A673 (cell line): ENCODE results near the gene SLC10A3. TPM values are rescaled to one million over a fixed set of nuclear protein-coding genes. Genes with fewer than 3 reads are reported as not detected.
A peak's percentile ranks its signal among the peaks of the same experiment; 100 is the strongest.

Experiments
- Bru-seq: library from RNA; stranded (reverse); fragments of 400-500 nt; gene quantifications from one replicate; lab custom pipeline; 2021; lab: Mats Ljungman, UMichigan
- BruChase-seq, 2 experiments: library from RNA; stranded (reverse); fragments of 400-500 nt; gene quantifications; one replicate each; lab custom pipeline; 2021; lab: Mats Ljungman, UMichigan
- BruUV-seq: library from RNA; stranded (reverse); fragments of 400-500 nt; replicated peaks from 2 replicates; lab custom pipeline; 2021; lab: Mats Ljungman, UMichigan
- CTCF ChIA-PET: fragments of 300-600 bp; sonication (Branson Sonifier 250); formaldehyde crosslinking; loops from one replicate; lab custom pipeline; 2022; ENCODE audit warnings: antibody characterized with exemption; lab: Charles Lee
- POLR2A ChIA-PET: fragments of 300-600 bp; sonication (Branson Sonifier 250); formaldehyde crosslinking; loops from one replicate; lab custom pipeline; 2022; ENCODE audit warnings: antibody characterized with exemption; ENCODE audit not compliant: low non-redundant PET; lab: Charles Lee
- DNase-seq: peaks from one replicate; pipeline ENCODE4 v3.0.0-alpha.2; 2015; ENCODE audit warnings: low spot score
- H3K27ac ChIP-seq: fragments of 200-600 bp; sonication (generic); 2 replicates; pipeline ENCODE4 v1.5.1; 2016; ENCODE audit warnings: mixed run types, low read depth, mild to moderate bottlenecking, mixed read lengths, antibody characterized with exemption, low read length; ENCODE audit not compliant: poor library complexity, severe bottlenecking
- H3K27me3 ChIP-seq: fragments of 200-600 bp; sonication (generic); replicated peaks from 2 replicates; pipeline ENCODE4 v1.6.1; 2017; ENCODE audit warnings: mixed run types, low read depth, mild to moderate bottlenecking, mixed read lengths, antibody characterized with exemption, low read length; ENCODE audit not compliant: insufficient read depth, poor library complexity
- H3K36me3 ChIP-seq: fragments of 200-600 bp; sonication (generic); 2 replicates; pipeline ENCODE4 v1.6.1; 2016; ENCODE audit warnings: mixed run types, mild to moderate bottlenecking, mixed read lengths, antibody characterized with exemption, low read length; ENCODE audit not compliant: insufficient read depth, poor library complexity, severe bottlenecking
- H3K4me1 ChIP-seq: fragments of 200-600 bp; sonication (generic); 2 replicates; pipeline ENCODE4 v1.6.1; 2017; ENCODE audit warnings: mixed run types, mild to moderate bottlenecking, mixed read lengths, antibody characterized with exemption, low read length; ENCODE audit not compliant: insufficient read depth, poor library complexity, severe bottlenecking
- H3K4me3 ChIP-seq: fragments of 200-600 bp; sonication (generic); 2 replicates; pipeline ENCODE4 v1.5.1; 2016; ENCODE audit warnings: low read depth, mixed run types, mild to moderate bottlenecking, mixed read lengths, low read length; ENCODE audit not compliant: poor library complexity, severe bottlenecking
- H3K9me3 ChIP-seq: fragments of 200-600 bp; sonication (generic); 2 replicates; pipeline ENCODE4 v1.6.1; 2016; ENCODE audit warnings: mixed run types, low read depth, mild to moderate bottlenecking, mixed read lengths, antibody characterized with exemption, low read length; ENCODE audit not compliant: poor library complexity, severe bottlenecking
- EZH2 ChIP-seq: fragments of 200-600 bp; sonication (generic); IDR thresholded peaks from 2 replicates; pipeline ENCODE4 v1.6.1; 2017; ENCODE audit warnings: borderline replicate concordance, low read depth, mild to moderate bottlenecking, mixed read lengths, antibody characterized with exemption, low read length; ENCODE audit not compliant: poor library complexity, severe bottlenecking
- intact Hi-C: fragments of 100-400 bp; cut with micrococcal nuclease; formaldehyde crosslinking; loops from one replicate; pipeline ENCODE4 v1.10.0; 2022; ENCODE audit not compliant: unreplicated experiment
- long read RNA-seq: library from polyadenylated mRNA; stranded (forward); transcript quantifications from one replicate; pipeline ENCODE4 v2.0.0, GENCODE V29; 2022
- total RNA-seq: library from RNA; stranded (reverse); gene quantifications from 2 replicates; pipeline ENCODE4 v1.2.3, GENCODE V29; 2021
- TF ChIP-seq, protein P1 (sequence below): fragments of 300-800, 200-600 bp; sonication (generic); conservative IDR thresholded peaks from 2 replicates; pipeline ENCODE4 v1.5.1; 2017; ENCODE audit warnings: low read depth, mild to moderate bottlenecking, antibody characterized with exemption, low read length, moderate library complexity, mixed read lengths

SLC10A3 gene, protein sequence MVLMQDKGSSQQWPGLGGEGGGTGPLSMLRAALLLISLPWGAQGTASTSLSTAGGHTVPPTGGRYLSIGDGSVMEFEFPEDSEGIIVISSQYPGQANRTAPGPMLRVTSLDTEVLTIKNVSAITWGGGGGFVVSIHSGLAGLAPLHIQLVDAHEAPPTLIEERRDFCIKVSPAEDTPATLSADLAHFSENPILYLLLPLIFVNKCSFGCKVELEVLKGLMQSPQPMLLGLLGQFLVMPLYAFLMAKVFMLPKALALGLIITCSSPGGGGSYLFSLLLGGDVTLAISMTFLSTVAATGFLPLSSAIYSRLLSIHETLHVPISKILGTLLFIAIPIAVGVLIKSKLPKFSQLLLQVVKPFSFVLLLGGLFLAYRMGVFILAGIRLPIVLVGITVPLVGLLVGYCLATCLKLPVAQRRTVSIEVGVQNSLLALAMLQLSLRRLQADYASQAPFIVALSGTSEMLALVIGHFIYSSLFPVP
- total RNA-seq: 8.1 and 9.7 TPM in 2 replicates
- Bru-seq, nascent RNA: percentile 35 among the genes with signal in this experiment
- percentile 40 among the genes with signal in this experiment for BruChase-seq, experiment 1, labeled RNA remaining after a 2-hour chase
- percentile 52 among the genes with signal in this experiment for BruChase-seq, experiment 2, labeled RNA remaining after a 6-hour chase
- long read RNA-seq, transcript SLC10A3-202 (4 exons, 1,763 nt): minor isoform, 5 of 30 reads
- long read RNA-seq, transcript SLC10A3-201 (2 exons, 2,161 nt): major isoform, 14 of 30 reads
- long read RNA-seq, partial matches to known transcripts: 5 of 30 reads
- long read RNA-seq, other reads (novel, unspliced or antisense): 5 of 30 reads

GRCh38 chrX:154490414-154491083 is at the start of gene SLC10A3:
SLC10A3 (minus strand) TSS chrX:154490629; CDS start chrX:154488940, 1,689 bp downstream.
- no peaks in the 10 kb centered on the region for H3K9me3 ChIP-seq
- BruUV-seq: no TSS peak
- H3K4me1 ChIP-seq: peaks cover 3% of the 10 kb centered on the region
- H3K27me3 ChIP-seq: no peaks in the 10 kb centered on the region
- ChIA-PET CTCF (no interaction called here), POLR2A (no interaction called here)
- intact Hi-C loops: no loop called here
- peak; percentile 94 for DNase-seq
- TF ChIP-seq EZH2: no peak
- TF ChIP-seq, protein P1, sequence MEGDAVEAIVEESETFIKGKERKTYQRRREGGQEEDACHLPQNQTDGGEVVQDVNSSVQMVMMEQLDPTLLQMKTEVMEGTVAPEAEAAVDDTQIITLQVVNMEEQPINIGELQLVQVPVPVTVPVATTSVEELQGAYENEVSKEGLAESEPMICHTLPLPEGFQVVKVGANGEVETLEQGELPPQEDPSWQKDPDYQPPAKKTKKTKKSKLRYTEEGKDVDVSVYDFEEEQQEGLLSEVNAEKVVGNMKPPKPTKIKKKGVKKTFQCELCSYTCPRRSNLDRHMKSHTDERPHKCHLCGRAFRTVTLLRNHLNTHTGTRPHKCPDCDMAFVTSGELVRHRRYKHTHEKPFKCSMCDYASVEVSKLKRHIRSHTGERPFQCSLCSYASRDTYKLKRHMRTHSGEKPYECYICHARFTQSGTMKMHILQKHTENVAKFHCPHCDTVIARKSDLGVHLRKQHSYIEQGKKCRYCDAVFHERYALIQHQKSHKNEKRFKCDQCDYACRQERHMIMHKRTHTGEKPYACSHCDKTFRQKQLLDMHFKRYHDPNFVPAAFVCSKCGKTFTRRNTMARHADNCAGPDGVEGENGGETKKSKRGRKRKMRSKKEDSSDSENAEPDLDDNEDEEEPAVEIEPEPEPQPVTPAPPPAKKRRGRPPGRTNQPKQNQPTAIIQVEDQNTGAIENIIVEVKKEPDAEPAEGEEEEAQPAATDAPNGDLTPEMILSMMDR: no peak
- peak within 1 kb of the TSS; percentile 85 for H3K27ac ChIP-seq
- no peaks in the 10 kb centered on the region for H3K36me3 ChIP-seq
- peak within 1 kb of the TSS; percentile 60 for H3K4me3 ChIP-seq

GRCh38 chrX:154539077-154539476 is 48.6 kb upstream of the SLC10A3 start:
- TF ChIP-seq EZH2: no peak
- TF ChIP-seq, protein P1: no peak
- intact Hi-C loops: loop anchor here (10.0 kb wide), 2 partner anchors 594 to 1584 kb away; partner anchors contain the start of gene RENBP
- H3K27me3 ChIP-seq: no peaks in the 10 kb centered on the region
- no peak overlapping the region for H3K27ac ChIP-seq
- DNase-seq: no peak
- H3K4me1 ChIP-seq: peaks cover 15% of the 10 kb centered on the region
- ChIA-PET POLR2A (no interaction called here), CTCF (no interaction called here)
- peaks cover 7% of the 10 kb centered on the region for H3K36me3 ChIP-seq
- BruUV-seq: no TSS peak
- no peak overlapping the region for H3K4me3 ChIP-seq
- no peaks in the 10 kb centered on the region for H3K9me3 ChIP-seq

DNA sequence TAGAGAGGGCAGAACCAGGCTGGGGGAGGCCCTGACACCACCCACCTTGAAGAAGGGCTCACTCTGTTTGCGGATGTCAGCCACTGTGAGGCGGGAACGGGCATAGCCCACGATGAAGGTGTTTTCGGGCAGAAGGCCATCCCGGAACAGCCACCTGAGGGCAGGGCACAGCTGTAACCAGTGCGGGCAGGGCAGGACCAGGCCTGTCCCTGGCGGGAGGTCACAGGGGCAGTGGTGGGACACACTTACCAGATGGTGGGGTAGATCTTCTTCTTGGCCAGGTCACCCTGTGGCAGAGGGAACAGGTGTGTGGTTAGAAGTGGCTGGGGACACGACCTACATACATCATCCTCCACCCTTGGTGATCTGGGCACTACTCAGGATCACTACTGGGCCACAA is 45.5 kb upstream of the SLC10A3 start:
- no TSS peak for BruUV-seq
- ChIA-PET POLR2A (no interaction called here), CTCF (no interaction called here)
- Histone ChIP-seq H3K9me3 (no peaks in the 10 kb centered on the region), H3K36me3 (peaks cover 16% of the 10 kb centered on the region), H3K4me3 (no peak overlapping the region), H3K27me3 (no peaks in the 10 kb centered on the region), H3K4me1 (peaks cover 4% of the 10 kb centered on the region), H3K27ac (no peak overlapping the region)
- DNase-seq: no peak
- intact Hi-C loops: loop anchor here (1.0 to 10.0 kb wide), 4 partner anchors 164 to 1581 kb away; partner anchors contain the start of gene RENBP
- no peak for TF ChIP-seq EZH2
